ENCODE results near the gene SLC7A8. TPM values are rescaled to one million over a fixed set of nuclear protein-coding genes. Genes with fewer than 3 reads are reported as not detected.

The SLC7A8 gene
- total RNA-seq, 1 experiment from 2014 or later = 77.9 TPM

DNA sequence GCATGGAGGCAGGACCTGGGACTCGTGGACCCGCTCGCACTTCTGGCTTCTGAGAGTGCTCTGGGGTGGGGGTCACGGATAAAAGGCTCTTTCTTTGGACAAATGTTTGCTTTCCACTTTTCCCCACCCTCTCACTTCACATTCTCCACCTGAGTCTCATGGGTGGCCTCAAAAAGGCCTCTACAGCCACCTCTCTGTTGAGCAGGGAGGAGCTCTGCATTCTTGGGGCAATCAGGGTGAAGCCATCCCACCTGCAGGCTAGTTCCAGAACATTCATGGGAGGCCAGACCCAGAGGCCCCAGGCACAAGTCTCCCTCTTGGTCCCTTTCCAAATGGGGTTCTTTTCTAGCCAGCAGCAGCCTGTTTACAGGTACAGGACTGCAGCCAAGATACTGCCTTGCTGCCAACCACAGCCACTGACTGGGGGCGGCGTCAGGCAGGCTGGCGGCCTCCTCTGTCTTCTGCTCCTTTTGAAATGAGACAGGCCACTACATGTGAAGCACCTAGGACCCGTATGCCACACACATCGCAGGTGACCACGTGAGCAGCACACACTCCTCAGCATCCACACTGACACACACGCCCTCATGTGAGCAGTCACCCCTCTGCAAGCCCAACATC, 46.2 kb downstream of the SLC7A8 start:
- no peak overlapping the region for H3K27ac ChIP-seq (ENCODE audit: insufficient read length, low read depth, low read length)
- H3K14ac ChIP-seq (ENCODE audit: insufficient read depth, low read length) = no peak overlapping the region
- no CpG with 5 or more reads among the region's 11 CpGs for WGBS (ENCODE audit: extremely low coverage, insufficient read length, low lambda C conversion rate)
- H3K56ac ChIP-seq (ENCODE audit: insufficient read length, low read depth, low read length) = no peak overlapping the region
- no peaks in the 10 kb centered on the region for H3K9me3 ChIP-seq (ENCODE audit: control insufficient read depth, low read depth, low read length)
- Mint-ChIP-seq H3K4me1 (no peaks in the 10 kb centered on the region), H3K36me3 (ENCODE audit: insufficient read depth in 1 of 3, low read depth in 3 of 3) (peaks cover 31 to 56% (median 51%) of the 10 kb centered on the region in 3 experiments; a peak in 6 of 7 replicates), H3K9me3 (no peaks in the 10 kb centered on the region), H3K27me3 (ENCODE audit: low read depth) (no peaks in the 10 kb centered on the region), H3K4me3 (no peak overlapping the region), H3K27ac (peak overlapping the region in 1 of 3 experiments; percentile 57; a peak in 2 of 7 replicates)
- H3K9ac ChIP-seq (ENCODE audit: extremely low read depth, insufficient read length, low read length) = no peak overlapping the region
- H3T11ph ChIP-seq (ENCODE audit: low read length) = no peak overlapping the region
- no peaks in the 10 kb centered on the region for H4K20me1 ChIP-seq (ENCODE audit: control insufficient read depth, insufficient read depth, insufficient read length)
- H4K5ac ChIP-seq (ENCODE audit: insufficient read length, low read depth, low read length) = no peak overlapping the region
- H2BK5ac ChIP-seq (ENCODE audit: insufficient read length, low read length) = no peak overlapping the region
- H3K23ac ChIP-seq (ENCODE audit: insufficient read length, low read depth, low read length) = no peak overlapping the region
- DNase-seq = no peak
- H3K18ac ChIP-seq (ENCODE audit: insufficient read length, low read depth, low read length) = no peak overlapping the region
- H3K79me1 ChIP-seq (ENCODE audit: insufficient read depth, low read depth, low read length, poor library complexity, severe bottlenecking) = no peaks in the 10 kb centered on the region
- no peak overlapping the region for H2AK5ac ChIP-seq (ENCODE audit: insufficient read length, low read length)
- H2BK12ac ChIP-seq (ENCODE audit: insufficient read length, low read depth, low read length) = no peak overlapping the region
- H2AFZ ChIP-seq (ENCODE audit: low read length) = no peak overlapping the region
- TF ChIP-seq, protein P1, sequence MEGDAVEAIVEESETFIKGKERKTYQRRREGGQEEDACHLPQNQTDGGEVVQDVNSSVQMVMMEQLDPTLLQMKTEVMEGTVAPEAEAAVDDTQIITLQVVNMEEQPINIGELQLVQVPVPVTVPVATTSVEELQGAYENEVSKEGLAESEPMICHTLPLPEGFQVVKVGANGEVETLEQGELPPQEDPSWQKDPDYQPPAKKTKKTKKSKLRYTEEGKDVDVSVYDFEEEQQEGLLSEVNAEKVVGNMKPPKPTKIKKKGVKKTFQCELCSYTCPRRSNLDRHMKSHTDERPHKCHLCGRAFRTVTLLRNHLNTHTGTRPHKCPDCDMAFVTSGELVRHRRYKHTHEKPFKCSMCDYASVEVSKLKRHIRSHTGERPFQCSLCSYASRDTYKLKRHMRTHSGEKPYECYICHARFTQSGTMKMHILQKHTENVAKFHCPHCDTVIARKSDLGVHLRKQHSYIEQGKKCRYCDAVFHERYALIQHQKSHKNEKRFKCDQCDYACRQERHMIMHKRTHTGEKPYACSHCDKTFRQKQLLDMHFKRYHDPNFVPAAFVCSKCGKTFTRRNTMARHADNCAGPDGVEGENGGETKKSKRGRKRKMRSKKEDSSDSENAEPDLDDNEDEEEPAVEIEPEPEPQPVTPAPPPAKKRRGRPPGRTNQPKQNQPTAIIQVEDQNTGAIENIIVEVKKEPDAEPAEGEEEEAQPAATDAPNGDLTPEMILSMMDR (conservative IDR thresholded peaks at IDR 0.05) = no peak
- no peaks in the 10 kb centered on the region for H3K27me3 ChIP-seq (ENCODE audit: insufficient read depth, low read length)
- no peak overlapping the region for H2BK120ac ChIP-seq (ENCODE audit: low read depth, low read length, poor library complexity, severe bottlenecking)
- no peak overlapping the region for H4K91ac ChIP-seq (ENCODE audit: insufficient read length, low read depth, low read length)
- H3K4me2 ChIP-seq (ENCODE audit: insufficient read depth, insufficient read length, low read length) = no peak overlapping the region
- H3K4me1 ChIP-seq (ENCODE audit: insufficient read depth, low read length) = no peaks in the 10 kb centered on the region
- no peak overlapping the region for H4K8ac ChIP-seq (replicated peaks; ENCODE audit: insufficient read length, low read depth, low read length)
- H2BK20ac ChIP-seq (ENCODE audit: low read depth, low read length, poor library complexity, severe bottlenecking) = no peak overlapping the region
- no peaks in the 10 kb centered on the region for H3K79me2 ChIP-seq (ENCODE audit: insufficient read depth, low read length)
- no peak overlapping the region for H3K4ac ChIP-seq (ENCODE audit: low read depth, low read length)
- H3K23me2 ChIP-seq (ENCODE audit: insufficient read length, low read depth, low read length, poor library complexity, severe bottlenecking) = no peaks in the 10 kb centered on the region
- H2BK15ac ChIP-seq (ENCODE audit: low read depth, low read length) = no peak overlapping the region

Data from H9 (cell line).